Activated T-cell treated with anti-CD3 and anti-CD28 coated beads, Interleukin-2, amount 50 U/mL, for 1 hour (primary cell): ENCODE results near the gene ZFAND2A.
"Not testable (repeated sequence)": the region's sequence is repeated elsewhere in the genome, so short reads cannot be mapped to it uniquely, and the experiment has no call there.

Experiments used
- DNase-seq: peaks from one replicate; pipeline ENCODE4 v3.0.0-alpha.2; 2020

ZFAND2A gene

DNA sequence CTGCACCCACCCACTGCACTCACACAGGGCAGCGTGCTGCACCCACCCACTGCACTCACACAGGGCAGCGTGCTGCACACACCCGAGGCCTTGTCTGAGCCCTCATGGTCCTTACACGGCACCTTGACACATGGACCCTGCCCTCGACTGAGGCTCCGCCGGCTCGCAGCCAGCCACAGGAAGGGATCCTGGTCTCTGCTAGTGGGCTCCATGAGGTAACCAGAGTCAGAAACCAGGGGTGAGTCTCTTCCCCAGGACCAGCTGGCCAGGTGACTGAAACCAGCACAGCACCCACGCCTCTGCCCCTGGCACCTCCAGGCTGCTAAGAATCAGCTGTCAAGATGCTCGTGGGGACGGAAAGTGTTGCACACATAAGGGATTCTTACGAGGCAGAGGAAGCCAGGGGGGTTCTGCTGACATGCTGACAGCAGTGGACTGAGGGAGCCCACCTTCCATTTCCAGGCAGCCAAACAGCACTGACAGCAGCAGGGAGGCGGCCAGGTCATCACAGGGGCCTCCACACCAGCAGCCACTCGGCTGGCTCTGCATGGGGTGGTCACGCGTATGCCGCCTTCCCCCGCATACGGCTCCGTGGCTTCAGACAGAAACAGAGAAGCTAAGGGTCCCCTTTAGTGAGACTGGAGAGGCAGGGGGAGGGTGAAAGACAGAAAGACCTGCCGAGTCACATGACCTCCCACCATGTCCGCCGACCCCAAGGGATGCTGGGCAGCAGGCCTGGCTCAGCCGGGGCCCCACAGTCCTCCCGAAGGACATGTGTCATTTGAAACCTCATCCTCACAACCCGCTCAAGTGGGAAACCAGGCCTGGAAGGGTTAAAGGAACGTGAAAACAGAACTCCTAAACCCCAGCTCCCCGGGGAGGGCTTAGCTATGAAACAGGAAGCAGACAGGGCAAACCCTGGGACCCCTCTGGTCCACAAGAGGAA, 37.8 kb downstream of the ZFAND2A start:
- no peak for DNase-seq

DNA sequence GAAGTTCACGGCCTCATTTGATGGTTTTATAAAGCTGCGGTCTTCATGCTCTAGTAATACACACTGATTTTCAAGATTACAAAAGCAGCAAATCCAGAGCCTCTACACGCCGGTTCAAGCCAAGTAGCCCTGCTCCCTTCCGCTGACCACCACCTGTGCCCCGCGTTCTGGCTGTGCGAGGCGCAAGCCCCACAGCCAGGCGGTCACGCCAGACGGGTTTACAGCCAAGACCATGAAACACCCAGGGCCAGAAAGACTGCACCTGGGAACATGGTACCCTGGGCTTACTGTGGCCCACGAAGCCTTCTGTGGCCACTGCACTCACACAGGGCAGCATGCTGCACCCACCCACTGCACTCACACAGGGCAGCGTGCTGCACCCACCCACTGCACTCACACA, 38.5 kb downstream of the ZFAND2A start:
- DNase-seq = no peak

DNA sequence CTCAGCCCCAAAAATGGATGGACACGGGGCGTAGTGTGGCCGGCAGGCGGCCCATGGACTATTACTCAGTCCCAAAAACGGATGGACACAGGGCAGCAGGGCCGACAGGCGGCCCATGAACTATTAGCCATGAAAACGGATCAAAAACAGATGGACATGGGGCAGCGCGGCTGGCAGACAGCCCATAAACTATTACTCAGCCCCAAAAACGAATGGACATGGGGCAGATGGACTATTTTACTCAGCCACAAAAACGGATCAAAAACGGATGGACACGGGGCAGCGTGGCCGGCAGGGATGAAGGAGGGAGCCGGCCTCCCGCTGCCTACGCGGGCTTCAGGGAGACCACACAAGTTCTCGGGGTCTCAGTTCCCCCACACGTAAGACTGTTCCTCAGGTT, 39.2 kb downstream of the ZFAND2A start:
- no peak for DNase-seq

DNA sequence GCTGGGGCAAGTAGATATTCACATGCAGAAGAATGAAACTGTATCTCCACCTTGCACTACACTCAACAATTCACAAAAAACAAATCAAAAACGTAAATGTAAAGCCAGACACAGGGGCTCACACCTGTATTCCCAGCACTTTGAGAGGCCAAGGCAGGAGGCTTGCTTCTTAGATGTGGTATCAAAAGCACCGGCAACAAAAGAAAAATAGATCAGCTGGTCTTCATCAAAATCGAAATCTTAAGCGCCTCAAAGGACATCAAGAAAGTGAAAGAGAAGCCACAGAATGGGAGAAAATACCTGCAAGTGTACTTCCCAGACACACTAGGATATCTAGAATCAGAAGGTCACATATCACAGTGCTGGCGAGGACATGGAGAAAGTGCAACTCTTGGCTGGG, 40.8 kb downstream of the ZFAND2A start:
- no peak for DNase-seq

DNA sequence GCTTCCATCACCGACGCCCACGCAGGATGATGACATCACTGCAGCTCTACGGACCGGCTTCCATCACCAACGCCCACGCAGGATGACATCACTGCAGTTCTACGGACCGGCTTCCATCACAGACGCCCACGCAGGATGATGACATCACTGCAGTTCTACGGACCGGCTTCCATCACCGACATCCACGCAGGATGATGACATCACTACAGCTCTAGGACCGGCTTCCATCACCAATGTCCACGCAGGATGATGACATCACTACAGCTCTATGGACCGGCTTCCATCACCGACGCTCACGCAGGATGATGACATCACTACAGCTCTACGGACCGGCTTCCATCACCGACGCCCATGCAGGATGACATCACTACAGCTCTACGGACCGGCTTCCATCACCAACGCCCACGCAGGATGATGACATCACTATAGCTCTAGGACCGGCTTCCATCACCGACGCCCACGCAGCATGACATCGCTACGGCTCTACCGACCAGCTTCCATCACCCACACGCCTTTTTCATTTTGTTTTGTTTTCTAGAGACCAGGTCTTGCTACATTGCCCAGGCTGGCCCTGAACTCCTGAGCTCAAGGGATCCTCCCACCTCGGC, 42.6 kb downstream of the ZFAND2A start:
- DNase-seq = no peak

DNA sequence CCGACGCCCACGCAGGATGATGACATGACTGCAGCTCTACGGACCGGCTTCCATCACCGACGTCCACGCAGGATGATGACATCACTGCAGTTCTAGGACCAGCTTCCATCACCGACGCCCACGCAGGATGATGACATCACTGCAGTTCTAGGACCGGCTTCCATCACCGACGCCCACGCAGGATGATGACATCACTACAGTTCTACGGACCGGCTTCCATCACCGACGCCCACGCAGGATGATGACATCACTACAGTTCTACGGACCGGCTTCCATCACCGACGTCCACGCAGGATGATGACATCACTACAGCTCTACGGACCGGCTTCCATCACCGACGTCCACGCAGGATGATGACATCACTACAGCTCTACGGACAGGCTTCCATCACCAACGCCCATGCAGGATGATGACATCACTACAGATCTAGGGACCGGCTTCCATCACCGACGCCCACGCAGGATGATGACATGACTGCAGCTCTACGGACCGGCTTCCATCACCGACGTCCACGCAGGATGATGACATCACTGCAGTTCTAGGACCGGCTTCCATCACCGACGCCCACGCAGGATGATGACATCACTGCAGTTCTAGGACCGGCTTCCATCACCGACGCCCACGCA, 43.5 kb downstream of the ZFAND2A start:
- not testable (repeated sequence) for DNase-seq

DNA sequence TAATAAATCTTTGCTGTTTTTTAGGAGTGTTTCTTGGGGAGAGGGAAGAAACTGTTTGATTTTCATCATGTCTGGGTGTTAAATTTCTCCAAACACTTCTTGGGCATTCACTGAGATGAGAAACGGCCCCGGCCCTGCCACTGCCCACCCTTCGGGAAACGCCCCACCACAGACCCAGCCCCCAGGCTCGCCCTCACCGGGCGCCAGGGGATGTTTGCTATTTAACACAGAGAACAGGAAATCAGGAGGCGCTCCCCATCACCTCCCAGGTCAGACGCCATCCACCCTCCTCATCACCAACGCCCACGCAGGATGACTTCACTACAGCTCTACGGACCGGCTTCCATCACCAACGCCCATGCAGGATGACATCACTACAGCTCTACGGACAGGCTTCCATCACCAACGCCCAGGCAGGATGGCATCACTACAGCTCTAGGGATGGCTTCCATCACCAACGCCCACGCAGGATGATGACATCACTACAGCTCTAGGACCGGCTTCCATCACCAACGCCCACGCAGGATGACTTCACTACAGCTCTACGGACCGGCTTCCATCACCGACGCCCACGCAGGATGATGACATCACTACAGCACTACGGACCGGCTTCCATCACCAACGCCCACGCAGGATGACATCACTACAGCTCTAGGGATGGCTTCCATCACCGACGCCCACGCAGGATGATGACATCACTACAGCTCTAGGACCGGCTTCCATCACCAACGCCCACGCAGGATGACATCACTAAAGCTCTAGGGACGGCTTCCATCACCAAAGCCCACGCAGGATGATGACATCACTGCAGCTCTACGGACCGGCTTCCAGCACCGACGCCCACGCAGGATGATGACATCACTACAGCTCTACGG, 44.6 kb downstream of the ZFAND2A start:
- not testable (repeated sequence) for DNase-seq

DNA sequence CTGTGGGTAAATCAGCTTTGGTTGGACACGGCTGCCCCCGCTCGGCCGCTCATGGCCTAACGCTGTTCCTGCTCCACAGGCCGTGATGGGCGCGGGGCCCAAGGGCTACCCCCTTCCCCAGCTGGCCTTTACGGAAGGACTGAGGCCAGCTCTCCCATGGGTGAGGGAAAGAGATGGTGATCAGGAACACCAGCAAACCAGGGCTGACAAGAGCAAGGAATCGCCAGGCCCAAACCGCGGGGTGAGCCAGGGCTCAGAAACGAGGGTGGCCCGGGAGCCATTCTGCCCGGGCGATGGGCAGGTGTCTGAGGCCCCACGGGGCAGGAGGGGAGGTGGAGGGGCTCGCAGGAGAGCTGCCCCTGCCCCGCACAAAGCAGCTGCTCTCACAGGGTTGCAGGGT, 45.5 kb downstream of the ZFAND2A start:
- no peak for DNase-seq

DNA sequence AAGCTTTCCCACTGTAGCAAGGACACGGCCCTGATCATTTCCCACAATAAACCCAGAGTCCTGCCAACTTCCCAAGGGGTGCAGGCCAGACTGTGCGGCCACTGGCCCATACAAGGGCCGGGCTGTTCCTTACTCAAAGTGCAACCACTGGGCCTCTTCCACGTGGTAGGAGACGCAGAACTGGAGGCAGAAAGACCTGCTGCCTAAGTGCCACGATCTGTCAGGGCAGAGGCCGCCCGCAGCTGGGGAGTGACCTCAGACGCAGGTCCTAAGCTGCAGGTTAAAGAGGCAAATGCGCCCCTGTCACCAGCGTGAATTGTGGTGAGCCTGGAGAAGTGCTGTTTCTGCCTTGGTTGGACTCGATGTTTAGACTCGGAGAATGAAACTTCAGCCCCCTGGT, 45.9 kb downstream of the ZFAND2A start:
- no peak for DNase-seq

DNA sequence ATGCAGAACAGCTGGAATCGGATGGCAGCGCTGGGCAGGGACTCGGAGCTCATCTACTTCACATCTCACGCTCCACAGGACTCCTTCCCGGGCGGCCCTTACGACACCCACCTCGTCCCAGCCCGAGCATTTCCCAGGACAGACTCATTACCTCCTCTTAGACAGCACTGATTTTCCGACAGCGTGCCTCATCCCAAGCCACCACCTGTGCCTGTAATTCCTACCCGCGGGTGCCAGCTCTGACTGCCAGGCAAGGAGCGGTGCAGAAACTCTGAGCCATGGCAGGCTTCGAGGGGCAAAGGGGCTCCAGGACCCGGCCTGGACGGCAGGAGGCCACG, 46.5 kb downstream of the ZFAND2A start:
- no peak for DNase-seq

DNA sequence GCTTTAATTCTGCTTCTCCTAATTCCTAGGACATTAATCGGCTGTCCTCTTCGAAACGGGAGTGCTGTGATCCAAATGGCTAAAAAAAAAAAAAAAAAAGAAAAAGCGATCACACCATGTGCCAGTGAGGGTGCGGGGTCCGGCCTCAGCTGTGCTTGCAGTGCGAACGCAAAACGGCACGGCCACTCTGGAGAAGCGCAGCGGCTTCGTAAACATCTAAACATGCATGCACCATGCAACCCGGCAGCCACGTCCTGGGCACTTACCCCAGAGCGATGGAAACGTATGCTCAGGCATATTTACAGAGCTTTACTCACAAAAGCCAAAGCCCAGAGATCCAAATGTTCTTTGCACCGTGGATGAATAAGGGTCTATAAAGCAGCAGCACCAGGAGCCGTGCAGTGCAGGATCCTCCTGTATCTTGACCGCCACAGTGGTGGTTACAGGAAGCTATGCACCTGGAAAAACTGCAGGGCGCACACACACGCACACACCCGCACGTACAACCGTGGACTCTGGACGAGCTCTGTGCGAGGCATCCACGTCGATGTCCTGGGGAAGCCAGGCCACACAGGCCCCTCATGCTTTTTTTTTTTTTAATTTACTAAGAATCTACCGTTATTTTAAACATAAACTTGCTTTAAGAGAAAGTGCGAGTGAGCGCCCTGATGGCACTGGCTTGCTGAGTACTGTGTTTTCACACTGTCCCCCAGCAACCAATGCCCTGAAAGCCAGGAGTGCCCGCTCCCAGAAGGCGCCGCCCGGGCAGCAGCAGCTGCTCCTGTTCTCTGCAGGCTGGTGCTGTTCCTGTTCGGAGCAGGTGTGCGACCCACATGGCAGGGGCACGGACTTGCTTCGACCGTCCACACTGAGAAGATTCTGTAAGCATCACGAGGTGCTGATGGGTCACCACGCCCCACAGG, 47.1 kb downstream of the ZFAND2A start:
- DNase-seq = no peak

DNA sequence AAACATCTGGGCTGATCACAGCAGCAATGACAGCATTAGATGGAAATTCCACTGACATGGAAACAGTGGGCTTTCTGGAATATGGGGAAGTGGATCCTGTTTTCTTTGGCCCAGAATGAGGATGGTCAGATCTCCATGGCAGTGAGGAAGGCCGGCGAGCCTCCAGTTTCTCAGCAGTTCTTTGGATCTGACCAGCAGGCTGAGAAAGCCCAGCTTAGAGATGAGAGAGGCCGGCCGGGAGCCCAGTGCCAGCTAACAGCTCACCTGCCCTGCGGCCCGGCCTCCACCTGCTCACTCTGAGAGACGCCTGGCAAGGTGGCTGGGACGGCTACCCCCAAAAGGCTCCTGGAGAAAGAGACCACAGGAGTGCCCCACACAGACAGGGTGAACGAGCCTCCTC, 47.9 kb downstream of the ZFAND2A start:
- no peak for DNase-seq

DNA sequence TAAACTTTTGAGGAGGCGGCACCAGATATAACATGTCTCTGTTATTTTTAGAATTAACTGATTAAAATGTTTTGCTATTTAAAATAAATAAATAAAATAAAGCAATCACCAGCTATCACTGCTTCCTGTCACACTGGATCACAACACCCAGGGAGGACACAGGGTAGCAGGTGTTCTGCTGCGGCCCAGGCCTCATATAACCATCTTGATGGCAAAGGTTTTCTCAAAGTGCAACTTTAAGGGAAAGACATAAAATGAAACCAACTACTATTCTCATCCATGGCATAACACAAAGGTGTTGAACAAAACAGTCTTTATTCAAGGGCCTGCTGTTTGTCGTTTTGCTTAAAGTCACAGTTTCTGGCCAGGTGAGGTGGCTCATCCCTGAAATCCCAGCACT, 48.8 kb downstream of the ZFAND2A start:
- no peak for DNase-seq

DNA sequence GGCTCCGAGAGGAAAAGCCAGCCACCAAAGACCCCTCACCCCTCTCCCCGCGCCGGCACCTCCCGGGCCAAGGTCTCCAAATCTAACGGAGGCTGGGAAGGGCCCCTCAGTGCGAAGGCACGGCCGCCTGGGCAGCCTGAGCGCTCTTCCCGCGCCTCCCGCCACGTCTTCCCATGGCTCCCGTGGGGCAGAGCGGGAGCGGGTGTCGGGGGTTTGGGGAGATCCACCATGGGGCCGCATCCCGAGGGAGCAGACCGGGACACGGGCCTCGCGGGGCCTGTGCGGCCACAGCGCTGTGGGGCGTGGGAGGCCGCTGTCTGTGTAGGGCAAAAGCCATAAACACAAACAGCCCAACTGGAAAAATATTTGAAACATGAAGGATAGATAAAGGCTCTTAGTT, 49.6 kb downstream of the ZFAND2A start:
- no peak for DNase-seq

DNA sequence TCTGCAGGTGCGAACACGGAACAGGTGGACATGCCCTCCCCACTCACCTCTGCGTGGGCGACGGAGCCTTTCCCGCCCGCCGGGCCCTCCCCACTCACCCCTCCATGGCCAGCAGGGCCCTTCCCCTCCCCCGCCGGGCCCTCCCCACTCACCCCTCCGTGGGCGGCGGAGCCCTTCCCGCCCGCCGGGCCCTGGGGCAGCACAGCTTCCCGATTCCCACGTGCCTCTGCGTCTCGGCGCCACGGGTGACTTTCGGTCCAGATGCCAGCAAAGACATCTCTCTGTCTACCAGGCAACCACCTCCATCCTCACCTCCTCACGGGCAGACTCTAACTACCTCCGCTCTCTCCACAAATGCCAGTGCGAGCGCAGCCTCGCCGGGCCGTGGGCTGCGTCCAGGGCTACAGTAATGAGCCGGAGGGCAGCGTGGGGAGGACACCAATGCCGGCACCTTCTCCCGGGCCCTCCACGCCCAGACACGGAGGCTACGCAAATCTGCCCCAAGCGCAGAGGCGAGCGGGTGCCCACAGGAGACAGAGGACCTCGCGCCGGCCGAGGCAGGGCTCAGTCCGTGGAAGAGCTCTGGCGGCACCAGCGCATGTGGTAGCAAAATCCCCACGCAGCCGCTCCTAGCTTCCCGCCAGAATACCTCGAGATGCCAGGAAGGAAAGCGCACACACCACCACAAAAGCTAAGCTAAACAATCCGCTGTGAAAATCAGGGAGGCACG, 50.2 kb downstream of the ZFAND2A start:
- DNase-seq = no peak

DNA sequence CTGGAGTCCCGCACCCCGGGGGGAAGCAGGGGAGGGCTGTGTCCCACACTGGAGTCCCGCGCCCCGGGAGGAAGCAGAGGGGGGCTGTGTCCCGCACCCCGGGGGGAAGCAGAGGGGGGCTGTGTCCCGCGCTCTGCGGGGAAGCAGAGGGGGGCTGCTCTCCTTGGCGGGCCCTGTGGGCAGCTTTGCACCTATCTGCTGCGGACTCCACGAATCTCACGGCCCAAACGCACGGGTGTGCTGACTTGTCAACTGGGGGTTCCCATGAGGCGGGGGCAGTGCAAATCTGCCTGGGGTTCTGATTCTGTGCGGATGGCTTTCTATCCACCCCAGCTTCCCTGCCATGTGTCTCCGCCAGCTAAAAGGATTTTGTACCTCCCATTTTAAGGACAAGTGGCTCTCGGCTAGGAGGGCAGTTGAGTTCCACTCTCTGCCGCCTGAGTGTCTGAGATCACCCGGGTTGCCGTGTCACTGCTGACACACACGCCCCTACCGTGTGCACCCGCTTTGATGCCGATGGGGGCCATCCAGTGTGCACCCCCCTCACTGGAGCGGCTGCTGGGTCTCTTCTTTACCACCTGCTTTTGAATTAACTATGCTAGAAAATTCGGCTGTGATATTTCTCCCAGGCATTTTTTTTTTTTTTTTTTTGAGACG, 51.6 kb downstream of the ZFAND2A start:
- DNase-seq = no peak

DNA sequence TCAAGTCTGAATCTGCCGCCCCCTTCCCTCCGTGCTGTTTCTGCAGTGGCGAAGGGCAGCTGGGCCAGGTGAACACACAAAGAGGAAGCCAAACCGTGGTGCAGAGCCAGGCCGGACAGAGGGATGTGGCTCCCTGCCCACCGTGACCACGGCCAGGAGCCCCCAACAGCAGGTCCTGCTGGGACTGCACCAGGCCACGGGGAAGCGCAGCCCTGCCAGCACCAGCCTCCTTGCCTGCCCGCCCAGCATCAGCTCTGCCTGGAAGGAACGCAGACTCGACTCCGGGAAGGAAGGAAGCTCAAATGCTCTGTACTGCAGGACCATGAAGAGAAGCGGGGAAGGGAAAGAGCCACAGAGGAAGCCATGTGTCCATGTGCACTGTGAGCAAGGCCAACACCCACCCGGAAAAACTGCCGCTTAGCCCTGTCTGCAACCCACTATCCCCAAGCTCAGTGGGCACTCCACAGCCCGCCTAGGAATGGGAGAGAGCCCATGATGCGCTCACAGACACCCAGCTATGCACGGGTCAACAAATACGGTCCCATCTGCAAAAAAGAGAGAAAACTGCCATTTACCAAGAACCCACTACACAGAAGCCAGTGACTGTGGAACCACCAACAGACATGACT, 53.1 kb downstream of the ZFAND2A start:
- no peak for DNase-seq

DNA sequence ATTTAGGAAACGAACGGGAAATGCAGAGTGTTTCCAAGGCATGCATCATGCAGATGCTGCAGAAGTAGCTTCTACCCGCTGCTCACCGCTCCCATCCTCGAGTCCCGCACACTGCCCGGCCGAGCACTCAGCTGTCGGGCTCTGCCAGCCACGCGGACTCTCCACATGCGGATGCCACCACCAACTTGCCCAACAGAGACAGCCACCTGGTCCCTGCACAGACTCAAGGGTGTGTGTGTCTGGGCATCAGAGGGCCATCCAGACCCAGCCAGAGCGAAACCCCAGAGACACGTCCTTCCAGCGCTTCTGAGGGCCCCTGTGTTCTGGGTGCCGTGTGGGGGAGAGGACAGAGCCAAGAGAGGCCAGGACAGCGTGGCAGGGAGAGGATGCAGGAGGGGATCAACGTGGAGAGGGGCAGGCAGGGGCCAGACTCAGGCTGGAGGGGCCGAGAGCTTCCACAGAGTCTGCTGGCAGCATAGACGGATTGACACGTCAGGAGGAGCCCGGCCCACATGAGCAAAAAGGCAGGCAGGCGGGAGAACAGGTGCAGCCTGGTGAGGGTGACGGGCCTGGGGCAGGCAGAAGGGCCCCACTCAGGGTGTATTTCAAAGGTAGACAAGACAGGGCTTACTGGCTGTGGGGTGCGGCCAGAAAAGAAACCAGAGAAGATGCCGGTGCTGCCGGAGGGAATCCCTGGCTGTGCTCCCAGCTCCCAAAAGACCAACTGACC, 53.8 kb downstream of the ZFAND2A start:
- no peak for DNase-seq

DNA sequence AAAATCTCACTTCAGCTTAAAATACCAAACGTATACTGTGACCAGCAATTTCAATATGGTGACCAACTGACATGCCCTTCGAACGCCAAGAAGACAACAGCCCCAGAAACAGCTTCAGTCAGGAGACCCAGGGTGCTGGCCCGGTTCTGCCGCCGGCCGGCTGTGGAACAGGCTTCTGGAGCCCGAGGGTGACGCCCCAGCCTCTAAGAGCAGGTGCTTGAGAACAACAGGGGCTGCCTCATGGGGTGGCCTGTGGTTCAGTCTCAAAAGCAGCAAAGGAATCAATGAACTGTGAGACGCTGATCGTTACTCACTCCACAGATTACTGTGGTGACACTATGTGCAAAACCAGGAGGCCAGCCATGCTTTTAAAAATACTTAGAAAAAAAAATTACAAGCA, 54.8 kb downstream of the ZFAND2A start:
- no peak for DNase-seq
